22Rv1 (cell line): Measurements from ENCODE around the gene TTC31.

Source experiments
- H3K27ac ChIP-seq: fragments of 450-650 bp; 2 replicates; pipeline ENCODE4 v1.5.1; 2017
- CTCF ChIP-seq: fragments of 450-650 bp; IDR thresholded peaks from 2 replicates; pipeline ENCODE4 v1.5.1; 2017; ENCODE audit warnings: mild to moderate bottlenecking
- ZFX ChIP-seq: fragments of 450-650 bp; IDR thresholded peaks from 2 replicates; pipeline ENCODE4 v1.6.1; 2017; ENCODE audit warnings: antibody characterized with exemption, borderline replicate concordance

TTC31 gene

GRCh38 chr2:74513605-74514367 lies 30.9 kb downstream of the TTC31 start:
- TF ChIP-seq CTCF (no peak), ZFX (no peak)
- peak overlapping the region; percentile 44 for H3K27ac ChIP-seq

- no peak for TF ChIP-seq CTCF
- TF ChIP-seq ZFX, result no peak
- peak within 1 kb of the TSS; percentile 44 for H3K27ac ChIP-seq
Observed at GRCh38 chr2:74514368-74515270, 31.7 kb downstream of the TTC31 start, which contains the start of gene TLX2. TLX2 (plus strand) TSS chr2:74514450; CDS start chr2:74514807, 357 bp downstream.

GRCh38 chr2:74515271-74515980 lies 32.5 kb downstream of the TTC31 start:
- H3K27ac ChIP-seq, result no peak overlapping the region
- TF ChIP-seq CTCF, result no peak
- TF ChIP-seq ZFX, result no peak

GRCh38 chr2:74515981-74516633 lies 33.2 kb downstream of the TTC31 start:
- no peak for TF ChIP-seq CTCF
- no peak overlapping the region for H3K27ac ChIP-seq

GRCh38 chr2:74516650-74517049 lies 33.8 kb downstream of the TTC31 start:
- TF ChIP-seq CTCF (no peak), ZFX (no peak)
- H3K27ac ChIP-seq, result no peak overlapping the region

GRCh38 chr2:74522516-74522915 lies 39.6 kb downstream of the TTC31 start:
- no peak for TF ChIP-seq CTCF
- TF ChIP-seq ZFX, result no peak
- H3K27ac ChIP-seq, result no peak overlapping the region
